ENCODE data around the gene SH3PXD2A. TPM values are rescaled to one million over a fixed set of nuclear protein-coding genes. Genes with fewer than 3 reads are reported as not detected.

The SH3PXD2A gene
- total RNA-seq, 1 donor from 2014 or later = 17.3 TPM

GRCh38 chr10:103726637-103727036 is 128.7 kb downstream of the SH3PXD2A start:
- peaks cover 19% of the 10 kb centered on the region for H3K27me3 Mint-ChIP-seq (ENCODE audit: low read depth, unreplicated experiment)
- no peaks in the 10 kb centered on the region for H3K4me1 Mint-ChIP-seq (ENCODE audit: low read depth, unreplicated experiment)
- no peak overlapping the region for H3K27ac Mint-ChIP-seq (ENCODE audit: unreplicated experiment)
- H3K4me3 Mint-ChIP-seq (ENCODE audit: unreplicated experiment) = no peak overlapping the region
- no peak overlapping the region for H3K4me2 ChIP-seq (ENCODE audit: low read length)
- H3K4me3 ChIP-seq (ENCODE audit: insufficient read depth, low read depth, low read length) = no peak overlapping the region
- H3K27ac ChIP-seq (ENCODE audit: low read depth, low read length) = no peak overlapping the region
- no peak for DNase-seq (ENCODE audit: low read depth)
- H3K27me3 ChIP-seq (ENCODE audit: insufficient read depth, low read length) = no peaks in the 10 kb centered on the region
- no peak overlapping the region for H3K9ac ChIP-seq (ENCODE audit: low read length)
- no peaks in the 10 kb centered on the region for H3K36me3 ChIP-seq (ENCODE audit: insufficient read depth, low read length)
- TF ChIP-seq, protein P1, sequence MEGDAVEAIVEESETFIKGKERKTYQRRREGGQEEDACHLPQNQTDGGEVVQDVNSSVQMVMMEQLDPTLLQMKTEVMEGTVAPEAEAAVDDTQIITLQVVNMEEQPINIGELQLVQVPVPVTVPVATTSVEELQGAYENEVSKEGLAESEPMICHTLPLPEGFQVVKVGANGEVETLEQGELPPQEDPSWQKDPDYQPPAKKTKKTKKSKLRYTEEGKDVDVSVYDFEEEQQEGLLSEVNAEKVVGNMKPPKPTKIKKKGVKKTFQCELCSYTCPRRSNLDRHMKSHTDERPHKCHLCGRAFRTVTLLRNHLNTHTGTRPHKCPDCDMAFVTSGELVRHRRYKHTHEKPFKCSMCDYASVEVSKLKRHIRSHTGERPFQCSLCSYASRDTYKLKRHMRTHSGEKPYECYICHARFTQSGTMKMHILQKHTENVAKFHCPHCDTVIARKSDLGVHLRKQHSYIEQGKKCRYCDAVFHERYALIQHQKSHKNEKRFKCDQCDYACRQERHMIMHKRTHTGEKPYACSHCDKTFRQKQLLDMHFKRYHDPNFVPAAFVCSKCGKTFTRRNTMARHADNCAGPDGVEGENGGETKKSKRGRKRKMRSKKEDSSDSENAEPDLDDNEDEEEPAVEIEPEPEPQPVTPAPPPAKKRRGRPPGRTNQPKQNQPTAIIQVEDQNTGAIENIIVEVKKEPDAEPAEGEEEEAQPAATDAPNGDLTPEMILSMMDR (IDR thresholded peaks at IDR 0.05; ENCODE audit: insufficient read depth, low read depth, low read length) = no peak
- TF ChIP-seq EZH2 (IDR thresholded peaks at IDR 0.05; ENCODE audit: insufficient read depth, low read length) = no peak
- peaks cover 8% of the 10 kb centered on the region for H3K36me3 Mint-ChIP-seq (ENCODE audit: low read depth, unreplicated experiment)
- H3K9me3 Mint-ChIP-seq (ENCODE audit: unreplicated experiment) = no peaks in the 10 kb centered on the region
- H3K9me3 ChIP-seq (ENCODE audit: insufficient read depth, low read depth, low read length) = no peaks in the 10 kb centered on the region
- H4K20me1 ChIP-seq (ENCODE audit: insufficient read depth, low read length) = no peaks in the 10 kb centered on the region
- FAIRE-seq = no peak
- H3K4me1 ChIP-seq (ENCODE audit: insufficient read depth, low read length) = no peaks in the 10 kb centered on the region
- no peaks in the 10 kb centered on the region for H3K79me2 ChIP-seq (ENCODE audit: insufficient read depth, low read length)
- H2AFZ ChIP-seq (ENCODE audit: low read depth, low read length) = no peak overlapping the region

DNA sequence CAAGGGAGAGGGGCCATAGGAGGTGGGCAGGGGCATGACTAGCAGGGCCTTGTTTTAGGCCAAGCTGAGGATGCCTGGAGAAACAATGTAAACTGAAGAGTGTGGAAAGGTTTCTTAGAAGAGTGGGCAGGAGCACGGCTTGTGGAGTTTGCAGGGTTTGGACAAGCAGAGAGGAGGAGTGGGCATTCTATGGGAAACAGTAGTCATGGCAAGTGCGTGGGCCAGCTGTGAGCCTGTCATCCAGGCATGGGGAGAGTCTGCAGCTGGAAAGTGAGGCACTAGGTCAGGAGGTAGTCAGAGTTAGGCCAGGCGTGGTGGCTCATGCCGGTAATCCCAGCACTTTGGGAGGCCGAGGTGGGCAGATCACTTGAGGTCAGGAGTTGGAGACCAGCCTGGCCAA is 130.1 kb downstream of the SH3PXD2A start:
- Mint-ChIP-seq H3K27me3 (ENCODE audit: low read depth, unreplicated experiment) (peaks cover 19% of the 10 kb centered on the region), H3K4me3 (ENCODE audit: unreplicated experiment) (no peak overlapping the region), H3K9me3 (ENCODE audit: unreplicated experiment) (no peaks in the 10 kb centered on the region), H3K4me1 (ENCODE audit: low read depth, unreplicated experiment) (no peaks in the 10 kb centered on the region), H3K36me3 (ENCODE audit: low read depth, unreplicated experiment) (peaks cover 8% of the 10 kb centered on the region), H3K27ac (ENCODE audit: unreplicated experiment) (no peak overlapping the region)
- FAIRE-seq (no peak), DNase-seq (ENCODE audit: low read depth) (no peak)
- TF ChIP-seq, protein P1 (IDR thresholded peaks at IDR 0.05; ENCODE audit: insufficient read depth, low read depth, low read length) = no peak
- TF ChIP-seq EZH2 (IDR thresholded peaks at IDR 0.05; ENCODE audit: insufficient read depth, low read length) = no peak
- no peaks in the 10 kb centered on the region for H3K36me3 ChIP-seq (ENCODE audit: insufficient read depth, low read length)
- no peaks in the 10 kb centered on the region for H3K79me2 ChIP-seq (ENCODE audit: insufficient read depth, low read length)
- no peak overlapping the region for H3K9ac ChIP-seq (ENCODE audit: low read length)
- no peak overlapping the region for H2AFZ ChIP-seq (ENCODE audit: low read depth, low read length)
- H3K27me3 ChIP-seq (ENCODE audit: insufficient read depth, low read length) = no peaks in the 10 kb centered on the region
- H3K9me3 ChIP-seq (ENCODE audit: insufficient read depth, low read depth, low read length) = no peaks in the 10 kb centered on the region
- H4K20me1 ChIP-seq (ENCODE audit: insufficient read depth, low read length) = no peaks in the 10 kb centered on the region
- H3K27ac ChIP-seq (ENCODE audit: low read depth, low read length) = no peak overlapping the region
- no peak overlapping the region for H3K4me3 ChIP-seq (ENCODE audit: insufficient read depth, low read depth, low read length)
- no peak overlapping the region for H3K4me2 ChIP-seq (ENCODE audit: low read length)
- peaks cover 2% of the 10 kb centered on the region for H3K4me1 ChIP-seq (ENCODE audit: insufficient read depth, low read length)

- Mint-ChIP-seq H3K36me3 (ENCODE audit: low read depth, unreplicated experiment) (peaks cover 8% of the 10 kb centered on the region), H3K27me3 (ENCODE audit: low read depth, unreplicated experiment) (peaks cover 19% of the 10 kb centered on the region)
These were observed 130.6 kb downstream of the SH3PXD2A start for GRCh38 chr10:103724771-103725170.

More at GRCh38 chr10:103724771-103725170, 130.6 kb downstream of the SH3PXD2A start:
- no peak overlapping the region for H2AFZ ChIP-seq (ENCODE audit: low read depth, low read length)
- H3K4me2 ChIP-seq (ENCODE audit: low read length) = no peak overlapping the region
- H3K9me3 ChIP-seq (ENCODE audit: insufficient read depth, low read depth, low read length) = no peaks in the 10 kb centered on the region
- H3K9ac ChIP-seq (ENCODE audit: low read length) = no peak overlapping the region
- H4K20me1 ChIP-seq (ENCODE audit: insufficient read depth, low read length) = no peaks in the 10 kb centered on the region
- H3K27me3 ChIP-seq (ENCODE audit: insufficient read depth, low read length) = no peaks in the 10 kb centered on the region
- TF ChIP-seq, protein P1 (IDR thresholded peaks at IDR 0.05; ENCODE audit: insufficient read depth, low read depth, low read length) = no peak
- TF ChIP-seq EZH2 (IDR thresholded peaks at IDR 0.05; ENCODE audit: insufficient read depth, low read length) = no peak
- H3K27ac ChIP-seq (ENCODE audit: low read depth, low read length) = no peak overlapping the region
- peaks cover 2% of the 10 kb centered on the region for H3K4me1 ChIP-seq (ENCODE audit: insufficient read depth, low read length)
- no peaks in the 10 kb centered on the region for H3K36me3 ChIP-seq (ENCODE audit: insufficient read depth, low read length)
- Mint-ChIP-seq H3K4me1 (ENCODE audit: low read depth, unreplicated experiment) (no peaks in the 10 kb centered on the region), H3K27ac (ENCODE audit: unreplicated experiment) (no peak overlapping the region), H3K4me3 (ENCODE audit: unreplicated experiment) (no peak overlapping the region), H3K9me3 (ENCODE audit: unreplicated experiment) (no peaks in the 10 kb centered on the region)
- peak; percentile 62 for DNase-seq (ENCODE audit: low read depth)
- H3K4me3 ChIP-seq (ENCODE audit: insufficient read depth, low read depth, low read length) = no peak overlapping the region
- no peaks in the 10 kb centered on the region for H3K79me2 ChIP-seq (ENCODE audit: insufficient read depth, low read length)
- FAIRE-seq = no peak
